DOHH2 (cell line): ENCODE data around the gene SLC4A2.

Experiments
- H3F3A ChIP-seq: fragments of 200-600 bp; sonication (generic), shearing (Covaris generic); 2 replicates; pipeline ENCODE4 v1.6.0; 2016; ENCODE audit warnings: antibody characterized with exemption, mild to moderate bottlenecking; ENCODE audit not compliant: control insufficient read depth, insufficient read depth
- H3K27ac ChIP-seq: fragments of 200-600 bp; sonication (generic); 2 replicates; pipeline ENCODE4 v1.5.1; 2014; ENCODE audit warnings: low read depth, mild to moderate bottlenecking, low read length, moderate library complexity
- H3K27me3 ChIP-seq: fragments of 200-600 bp; sonication (generic); 2 replicates; pipeline ENCODE4 v1.6.1; 2014; ENCODE audit warnings: mild to moderate bottlenecking, low read length, mixed read lengths; ENCODE audit not compliant: control insufficient read depth
- H3K36me3 ChIP-seq: fragments of 200-600 bp; sonication (generic); 2 replicates; pipeline ENCODE4 v1.6.1; 2014; ENCODE audit warnings: mild to moderate bottlenecking, low read length, moderate library complexity, mixed read lengths; ENCODE audit not compliant: control insufficient read depth
- H3K4me1 ChIP-seq: fragments of 200-600 bp; sonication (generic); 2 replicates; pipeline ENCODE4 v1.6.1; 2014; ENCODE audit warnings: mild to moderate bottlenecking, low read length, mixed read lengths; ENCODE audit not compliant: control insufficient read depth
- H3K4me2 ChIP-seq: fragments of 200-600 bp; sonication (generic); 2 replicates; pipeline ENCODE4 v1.6.0; 2014; ENCODE audit warnings: mild to moderate bottlenecking, low read length, moderate library complexity
- H3K4me3 ChIP-seq: fragments of 200-600 bp; sonication (generic); 2 replicates; pipeline ENCODE4 v1.5.1; 2014; ENCODE audit warnings: mild to moderate bottlenecking, low read length, mixed read lengths
- H3K79me2 ChIP-seq: fragments of 200-600 bp; sonication (generic); 2 replicates; pipeline ENCODE4 v1.6.1; 2014; ENCODE audit warnings: mild to moderate bottlenecking, low read length, mixed read lengths; ENCODE audit not compliant: control insufficient read depth
- H3K9me2 ChIP-seq: fragments of 200-600 bp; sonication (generic); replicated peaks from 2 replicates; pipeline ENCODE4 v1.6.1; 2014; ENCODE audit warnings: mild to moderate bottlenecking, low read length, mixed read lengths; ENCODE audit not compliant: control insufficient read depth
- H3K9me3 ChIP-seq: fragments of 200-600 bp; sonication (generic); 2 replicates; pipeline ENCODE4 v1.6.1; 2014; ENCODE audit warnings: antibody characterized with exemption, low read length, mixed read lengths; ENCODE audit not compliant: control insufficient read depth, insufficient read depth
- H4K20me1 ChIP-seq: fragments of 200-600 bp; sonication (generic); 2 replicates; pipeline ENCODE4 v1.6.0; 2014; ENCODE audit warnings: low read depth, mild to moderate bottlenecking, antibody characterized with exemption, low read length, moderate library complexity; ENCODE audit not compliant: control insufficient read depth, insufficient read depth
- EZH2phosphoT487 ChIP-seq: fragments of 200-600 bp; sonication (generic); IDR thresholded peaks from 2 replicates; pipeline ENCODE4 v1.6.1; 2017; ENCODE audit warnings: borderline replicate concordance, mild to moderate bottlenecking, antibody characterized with exemption, low read length, moderate library complexity, mixed read lengths
- TF ChIP-seq, protein P1 (sequence below): fragments of 200-600 bp; sonication (generic); IDR thresholded peaks from one replicate; pipeline ENCODE4 v1.5.1; 2014; ENCODE audit warnings: antibody characterized with exemption, mild to moderate bottlenecking, low read depth, low read length; ENCODE audit not compliant: poor library complexity, severe bottlenecking

The SLC4A2 gene

DNA sequence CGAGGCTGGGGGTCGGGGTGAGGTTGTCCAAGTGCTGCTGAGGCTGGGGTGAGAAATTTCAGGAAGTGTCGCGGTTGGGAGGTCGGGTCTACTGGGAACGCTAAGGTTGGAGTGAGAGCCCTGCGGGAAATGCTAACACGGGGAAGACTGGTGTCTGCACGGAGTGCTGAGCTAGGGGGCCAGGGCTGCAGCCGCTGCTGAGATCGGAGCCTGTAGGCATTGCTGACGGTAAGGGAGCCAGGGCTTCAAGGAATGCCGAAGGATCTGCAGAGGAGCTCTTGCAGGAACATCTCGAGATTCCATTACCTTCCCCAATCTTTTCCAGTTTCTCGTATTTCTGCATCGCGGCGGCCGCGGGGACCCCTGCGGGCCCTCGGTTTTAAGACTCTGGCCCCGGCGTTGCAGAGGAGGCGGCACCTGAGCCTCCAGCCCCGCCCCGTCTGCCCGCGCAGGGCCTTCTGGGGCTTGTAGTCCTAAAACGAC is 1.8 kb upstream of the SLC4A2 start, which contains the start of gene CDK5:
Gene CDK5, minus strand, starts transcription at position 392 of the 483 bp plus-strand sequence. Its CDS starts 49 bp downstream, at position 343.
- Histone ChIP-seq H3K9me2 (no peaks in the 10 kb centered on the region), H3K27me3 (no peaks in the 10 kb centered on the region), H4K20me1 (peaks cover 7% of the 10 kb centered on the region; the same call in 1 of the 2 replicates), H3K4me2 (peak within 1 kb of the TSS; percentile 97), H3K79me2 (peaks cover 30% of the 10 kb centered on the region), H3K4me3 (peak within 1 kb of the TSS; percentile 89), H3K36me3 (peaks cover 16% of the 10 kb centered on the region), H3F3A (peaks cover 7% of the 10 kb centered on the region), H3K4me1 (peaks cover 34% of the 10 kb centered on the region), H3K27ac (peak within 1 kb of the TSS; percentile 61), H3K9me3 (no peaks in the 10 kb centered on the region)
- no peak for TF ChIP-seq EZH2phosphoT487
- TF ChIP-seq, protein P1, sequence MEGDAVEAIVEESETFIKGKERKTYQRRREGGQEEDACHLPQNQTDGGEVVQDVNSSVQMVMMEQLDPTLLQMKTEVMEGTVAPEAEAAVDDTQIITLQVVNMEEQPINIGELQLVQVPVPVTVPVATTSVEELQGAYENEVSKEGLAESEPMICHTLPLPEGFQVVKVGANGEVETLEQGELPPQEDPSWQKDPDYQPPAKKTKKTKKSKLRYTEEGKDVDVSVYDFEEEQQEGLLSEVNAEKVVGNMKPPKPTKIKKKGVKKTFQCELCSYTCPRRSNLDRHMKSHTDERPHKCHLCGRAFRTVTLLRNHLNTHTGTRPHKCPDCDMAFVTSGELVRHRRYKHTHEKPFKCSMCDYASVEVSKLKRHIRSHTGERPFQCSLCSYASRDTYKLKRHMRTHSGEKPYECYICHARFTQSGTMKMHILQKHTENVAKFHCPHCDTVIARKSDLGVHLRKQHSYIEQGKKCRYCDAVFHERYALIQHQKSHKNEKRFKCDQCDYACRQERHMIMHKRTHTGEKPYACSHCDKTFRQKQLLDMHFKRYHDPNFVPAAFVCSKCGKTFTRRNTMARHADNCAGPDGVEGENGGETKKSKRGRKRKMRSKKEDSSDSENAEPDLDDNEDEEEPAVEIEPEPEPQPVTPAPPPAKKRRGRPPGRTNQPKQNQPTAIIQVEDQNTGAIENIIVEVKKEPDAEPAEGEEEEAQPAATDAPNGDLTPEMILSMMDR, result no peak

- Histone ChIP-seq H3K27me3 (no peaks in the 10 kb centered on the region), H3K9me3 (no peaks in the 10 kb centered on the region), H3K79me2 (peaks cover 30% of the 10 kb centered on the region), H3K4me1 (peaks cover 33% of the 10 kb centered on the region), H3K4me2 (peak overlapping the region; percentile 97), H3K27ac (peak overlapping the region; percentile 61), H3F3A (peaks cover 7% of the 10 kb centered on the region), H3K9me2 (no peaks in the 10 kb centered on the region), H3K36me3 (peaks cover 19% of the 10 kb centered on the region), H3K4me3 (peak overlapping the region; percentile 89), H4K20me1 (peaks cover 7% of the 10 kb centered on the region; the same call in 1 of the 2 replicates)
- TF ChIP-seq EZH2phosphoT487, result no peak
- TF ChIP-seq, protein P1, result no peak
These were observed 1.2 kb upstream of the SLC4A2 start for GRCh38 chr7:151057989-151058780.

DNA sequence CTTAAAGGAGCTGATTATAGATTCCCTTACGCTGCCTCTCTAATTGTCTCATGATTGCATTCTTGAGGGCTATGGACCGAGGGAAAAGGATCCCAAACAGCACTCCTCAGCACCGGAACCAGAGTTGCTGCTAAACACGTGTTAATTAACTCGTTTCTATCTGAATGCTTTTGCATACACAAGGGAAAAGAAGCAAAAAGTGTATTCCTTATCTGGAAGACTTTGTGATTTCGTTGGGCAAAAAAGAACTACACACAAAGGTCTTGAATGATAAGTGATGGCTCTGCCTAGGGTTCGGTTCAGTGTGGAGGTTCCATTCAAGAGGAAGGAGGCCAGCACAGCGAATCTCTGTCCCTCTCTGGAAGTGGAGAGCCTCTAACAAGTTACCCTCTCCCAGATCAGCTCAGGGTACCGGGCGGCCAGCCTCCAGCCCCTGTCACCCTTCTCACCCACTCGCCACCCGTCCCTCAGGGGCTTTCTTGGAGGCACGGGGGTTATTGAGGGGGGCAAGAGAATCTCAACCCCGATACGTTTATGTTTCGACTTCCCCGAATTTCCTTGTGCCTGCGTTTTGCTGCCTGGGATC is 515 bp upstream of the SLC4A2 start:
- Histone ChIP-seq H3K36me3 (peaks cover 20% of the 10 kb centered on the region), H3K4me1 (peaks cover 31% of the 10 kb centered on the region), H3K4me2 (peak overlapping the region; percentile 97), H3K79me2 (peaks cover 30% of the 10 kb centered on the region), H3K27ac (peak overlapping the region; percentile 61), H3K4me3 (peak overlapping the region; percentile 89), H3K9me2 (no peaks in the 10 kb centered on the region), H3K27me3 (no peaks in the 10 kb centered on the region), H4K20me1 (peaks cover 7% of the 10 kb centered on the region; the same call in 1 of the 2 replicates), H3F3A (peaks cover 7% of the 10 kb centered on the region), H3K9me3 (no peaks in the 10 kb centered on the region)
- no peak for TF ChIP-seq EZH2phosphoT487
- TF ChIP-seq, protein P1, result no peak
